GF-D8 (cell line): ENCODE data around the gene RNF41.
"Not testable (repeated sequence)": the region's sequence is repeated elsewhere in the genome, so short reads cannot be mapped to it uniquely, and the experiment has no call there.

Source experiments
- DNase-seq: peaks from one replicate; lab custom pipeline; 2025; lab: John Stamatoyannopoulos, UW

RNF41 gene

GRCh38 chr12:56208006-56208405, 13.7 kb downstream of the RNF41 start:
- no peak for DNase-seq

- no peak for DNase-seq
These were observed 15.1 kb downstream of the RNF41 start for GRCh38 chr12:56206452-56207166.

- no peak for DNase-seq
These were observed 16.3 kb downstream of the RNF41 start for GRCh38 chr12:56205445-56205844.

- no peak for DNase-seq
These were observed 17.4 kb downstream of the RNF41 start for GRCh38 chr12:56204275-56204674.

GRCh38 chr12:56202838-56203237, 18.9 kb downstream of the RNF41 start:
- DNase-seq: no peak

- DNase-seq: no peak
These were observed 19.4 kb downstream of the RNF41 start for GRCh38 chr12:56202366-56202765.

- DNase-seq: no peak
These were observed 22.9 kb downstream of the RNF41 start for GRCh38 chr12:56198836-56199235.

- no peak for DNase-seq
These were observed 23.6 kb downstream of the RNF41 start for GRCh38 chr12:56197921-56198635.

GRCh38 chr12:56196818-56197550, 24.7 kb downstream of the RNF41 start:
- not testable (repeated sequence) for DNase-seq

GRCh38 chr12:56193025-56193578, 28.6 kb downstream of the RNF41 start:
- DNase-seq: peak; percentile 52

- DNase-seq: no peak
These were observed 29.1 kb downstream of the RNF41 start for GRCh38 chr12:56192582-56192981.

GRCh38 chr12:56190695-56191155, 31.0 kb downstream of the RNF41 start:
- no peak for DNase-seq

- DNase-seq: peak; percentile 62
These were observed 31.6 kb downstream of the RNF41 start for GRCh38 chr12:56189918-56190694.

- DNase-seq: peak; percentile 73
These were observed 32.4 kb downstream of the RNF41 start, which contains the start of gene SMARCC2 for GRCh38 chr12:56189099-56189917. TSS of gene SMARCC2 (minus strand) at chr12:56189483. CDS start at chr12:56189461, 22 bp downstream.

- no peak for DNase-seq
These were observed 33.0 kb downstream of the RNF41 start for GRCh38 chr12:56188778-56189098.

GRCh38 chr12:56188131-56188777, 33.5 kb downstream of the RNF41 start:
- DNase-seq: no peak

- no peak for DNase-seq
These were observed 34.8 kb downstream of the RNF41 start for GRCh38 chr12:56186957-56187356.

- DNase-seq: no peak
These were observed 43.4 kb downstream of the RNF41 start for GRCh38 chr12:56178347-56178746.

- no peak for DNase-seq
These were observed 48.9 kb downstream of the RNF41 start for GRCh38 chr12:56172839-56173238.

GRCh38 chr12:56169229-56169759, 52.4 kb downstream of the RNF41 start:
- DNase-seq: no peak
